Thoracic aorta (tissue), 2 donors: ENCODE data around the gene NGB. TPM values are rescaled to one million over a fixed set of nuclear protein-coding genes. Genes with fewer than 3 reads are reported as not detected.

Experiments
- ATAC-seq: fragments of 150-250 bp; one replicate; pipeline ENCODE4 v1.8.0; 2017; ENCODE audit warnings: low read depth; ENCODE audit not compliant: insufficient number of reproducible peaks, low FRiP score
- DNase-seq: peaks from one replicate; pipeline ENCODE4 v3.0.0-alpha.2; 2020; ENCODE audit warnings: low spot score
- H3K27ac ChIP-seq, 2 donors: fragments of 200-600 bp; sonication (generic); 1 replicate in 1 of 2; 2 replicates in 1 of 2; pipeline ENCODE4 v1.5.1; 2016; ENCODE audit warnings: mild to moderate bottlenecking in 2 of 2, moderate library complexity in 2 of 2
- H3K27me3 ChIP-seq: fragments of 200-600 bp; sonication (generic); replicated peaks from 2 replicates; pipeline ENCODE4 v1.6.0; 2016; ENCODE audit warnings: mild to moderate bottlenecking; ENCODE audit not compliant: insufficient read depth
- H3K36me3 ChIP-seq: fragments of 200-600 bp; sonication (generic); one replicate; pipeline ENCODE4 v1.5.1; 2016
- H3K4me1 ChIP-seq, 2 donors: fragments of 200-600 bp; sonication (generic); 1 replicate in 1 of 2; 2 replicates in 1 of 2; pipeline versions ENCODE4 v1.5.1 to v1.6.0; 2016; ENCODE audit warnings: low read depth in 2 of 2, mild to moderate bottlenecking in 1 of 2; ENCODE audit not compliant: control insufficient read depth in 1 of 2
- H3K4me3 ChIP-seq: fragments of 200-600 bp; sonication (generic); 2 replicates; pipeline ENCODE4 v1.5.1; 2016; ENCODE audit warnings: mild to moderate bottlenecking
- H3K9me3 ChIP-seq: fragments of 200-600 bp; sonication (generic); 2 replicates; pipeline ENCODE4 v1.5.1; 2016
- CTCF ChIP-seq: fragments of 200-600 bp; sonication (generic); IDR thresholded peaks from one replicate; pipeline ENCODE4 v1.5.1; 2019; ENCODE audit warnings: antibody characterized with exemption
- total RNA-seq, 2 donors: library from RNA; depleted of rRNA; stranded (reverse); fragments of >200 nt; gene quantifications; one replicate each; pipeline versions ENCODE4 v1.1.0 to v1.2.3, GENCODE V29; 2016

The NGB gene
- total RNA-seq, 2 donors from 2014 or later = not detected

DNA sequence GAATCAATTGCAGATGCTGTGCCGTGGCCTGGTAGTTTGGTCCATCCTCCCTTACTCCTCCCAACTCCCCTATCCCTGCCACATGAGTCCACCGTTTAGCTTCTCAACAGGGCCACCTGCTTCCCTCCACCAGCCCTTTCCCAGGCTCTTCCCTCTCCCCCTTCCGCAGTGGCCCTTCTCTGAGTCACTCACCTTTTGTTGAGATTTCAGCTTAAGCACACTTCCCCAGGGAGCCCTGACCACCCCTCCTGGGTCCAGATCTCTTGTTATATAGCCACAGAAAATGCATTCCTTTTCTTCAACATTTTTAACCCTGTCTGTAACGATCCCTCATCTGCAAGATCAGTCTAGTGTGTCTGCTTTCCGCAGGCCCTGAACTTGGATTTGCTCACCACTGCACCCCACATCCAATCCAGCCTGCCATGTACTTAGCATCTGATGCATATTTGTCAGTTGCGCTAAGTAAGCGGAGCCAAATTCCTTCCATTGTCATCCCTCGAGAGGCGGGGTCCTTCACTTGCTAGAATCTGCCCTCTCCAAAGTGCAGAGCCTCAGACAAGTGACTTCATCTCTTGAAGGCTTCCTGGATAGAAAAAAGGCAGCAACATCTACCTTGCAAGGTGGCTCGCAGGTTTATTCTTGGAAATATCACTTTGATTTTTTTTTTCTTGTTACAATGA lies 48.3 kb downstream of the NGB start:
- Histone ChIP-seq H3K27me3 (no peaks in the 10 kb centered on the region), H3K4me3 (no peak overlapping the region), H3K4me1 (no peaks in the 10 kb centered on the region), H3K9me3 (no peaks in the 10 kb centered on the region), H3K27ac (no peak overlapping the region), H3K36me3 (no peaks in the 10 kb centered on the region)
- no peak for DNase-seq
- no peak for TF ChIP-seq CTCF
- ATAC-seq = no peak

DNA sequence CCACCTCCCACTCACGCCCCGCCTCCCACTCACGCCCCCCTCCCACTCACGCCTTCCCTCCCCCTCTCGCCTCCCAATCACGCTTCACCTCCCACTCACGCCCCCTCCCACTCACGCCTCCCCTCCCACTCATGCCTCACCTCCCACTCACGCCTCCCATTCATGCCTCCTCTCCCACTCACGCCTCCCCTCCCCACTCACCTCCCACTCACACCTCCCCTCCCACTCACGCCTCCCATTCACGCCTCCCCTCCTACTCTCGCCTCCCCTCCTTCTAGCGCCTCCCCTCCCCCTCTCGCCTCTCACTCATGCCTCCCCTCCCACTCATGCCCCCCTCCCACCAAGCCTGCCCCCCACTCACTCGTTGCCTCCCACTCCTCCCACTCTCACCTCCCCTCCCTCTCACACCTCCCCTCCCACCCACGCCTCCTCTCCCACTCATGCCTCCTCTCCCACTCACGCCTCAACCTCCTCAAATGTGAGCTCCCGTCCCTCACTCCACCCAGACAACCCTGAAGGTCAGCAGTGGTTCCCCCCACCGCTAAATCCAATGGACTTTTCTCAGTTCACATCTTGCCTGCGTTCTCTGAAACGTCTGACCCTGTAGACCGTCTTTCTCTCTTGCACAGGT lies 49.6 kb downstream of the NGB start:
- TF ChIP-seq CTCF = no peak
- no peaks in the 10 kb centered on the region for H3K27me3 ChIP-seq
- ATAC-seq = no peak

GRCh38 chr14:77220246-77221017 lies 50.6 kb downstream of the NGB start:
- no peak for TF ChIP-seq CTCF
- H3K9me3 ChIP-seq = no peaks in the 10 kb centered on the region
- H3K27ac ChIP-seq = no peak overlapping the region
- ATAC-seq (no peak), DNase-seq (no peak)
- no peaks in the 10 kb centered on the region for H3K27me3 ChIP-seq
- no peaks in the 10 kb centered on the region for H3K4me1 ChIP-seq
- no peaks in the 10 kb centered on the region for H3K36me3 ChIP-seq
- no peak overlapping the region for H3K4me3 ChIP-seq

More for the DNA sequence above, 49.6 kb downstream of the NGB start:
- H3K27ac ChIP-seq = no peak overlapping the region
- H3K4me3 ChIP-seq = no peak overlapping the region
- H3K36me3 ChIP-seq = no peaks in the 10 kb centered on the region
- DNase-seq = no peak
- H3K4me1 ChIP-seq = no peaks in the 10 kb centered on the region
- H3K9me3 ChIP-seq = no peaks in the 10 kb centered on the region

DNA sequence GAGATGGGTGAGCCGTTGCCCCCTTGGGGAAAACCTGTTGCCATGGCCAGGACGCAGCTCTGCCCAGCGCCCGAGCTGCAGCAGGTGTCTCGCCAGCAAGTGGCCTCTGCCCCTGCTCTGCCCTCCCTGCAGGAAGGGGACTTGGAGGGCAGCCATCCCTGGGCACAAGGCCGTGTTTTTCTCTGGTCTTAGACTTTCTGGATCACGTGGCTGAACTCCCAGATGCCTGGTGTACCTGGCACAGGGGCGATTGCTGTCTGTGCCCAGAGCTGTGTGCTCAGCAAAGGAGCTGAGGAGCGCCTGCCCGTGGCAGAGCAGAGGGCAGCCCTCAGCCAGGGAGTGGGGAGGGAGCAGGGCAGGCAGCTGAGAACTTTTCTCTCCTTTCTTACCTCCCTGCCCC lies 51.4 kb downstream of the NGB start:
- Histone ChIP-seq H3K27me3 (no peaks in the 10 kb centered on the region), H3K9me3 (no peaks in the 10 kb centered on the region), H3K36me3 (no peaks in the 10 kb centered on the region), H3K27ac (no peak overlapping the region), H3K4me3 (no peak overlapping the region), H3K4me1 (no peaks in the 10 kb centered on the region)
- TF ChIP-seq CTCF = no peak
- no peak for DNase-seq
- no peak for ATAC-seq

DNA sequence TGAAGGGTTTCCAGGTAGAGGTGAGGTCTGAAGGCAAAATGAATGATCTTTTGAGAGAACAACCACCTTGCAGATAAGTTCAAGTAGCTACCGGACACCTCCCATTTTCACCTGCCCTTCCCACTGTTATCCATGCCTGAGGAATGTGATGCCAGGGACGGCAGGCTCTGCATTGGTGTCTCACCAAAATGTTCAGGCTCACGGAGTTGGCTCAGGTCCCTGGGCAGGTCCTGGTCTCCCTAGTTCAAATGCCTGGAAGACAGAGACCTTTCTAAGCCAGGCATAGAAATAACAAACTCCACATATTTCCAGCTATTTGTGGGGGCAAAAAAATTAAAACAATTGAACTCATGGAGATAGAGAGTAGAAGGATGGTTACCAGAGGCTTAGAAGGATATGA lies 53.5 kb downstream of the NGB start:
- TF ChIP-seq CTCF = no peak
- DNase-seq = no peak
- no peaks in the 10 kb centered on the region for H3K9me3 ChIP-seq
- no peaks in the 10 kb centered on the region for H3K36me3 ChIP-seq
- H3K4me1 ChIP-seq = no peaks in the 10 kb centered on the region
- no peak for ATAC-seq
- no peak overlapping the region for H3K4me3 ChIP-seq
- H3K27me3 ChIP-seq = no peaks in the 10 kb centered on the region
- no peak overlapping the region for H3K27ac ChIP-seq
